Measurements from ENCODE around the gene KLHDC8A. TPM values are rescaled to one million over a fixed set of nuclear protein-coding genes. Genes with fewer than 3 reads are reported as not detected.

KLHDC8A gene
- total RNA-seq, 2 experiments from 2014 or later, result not detected

DNA sequence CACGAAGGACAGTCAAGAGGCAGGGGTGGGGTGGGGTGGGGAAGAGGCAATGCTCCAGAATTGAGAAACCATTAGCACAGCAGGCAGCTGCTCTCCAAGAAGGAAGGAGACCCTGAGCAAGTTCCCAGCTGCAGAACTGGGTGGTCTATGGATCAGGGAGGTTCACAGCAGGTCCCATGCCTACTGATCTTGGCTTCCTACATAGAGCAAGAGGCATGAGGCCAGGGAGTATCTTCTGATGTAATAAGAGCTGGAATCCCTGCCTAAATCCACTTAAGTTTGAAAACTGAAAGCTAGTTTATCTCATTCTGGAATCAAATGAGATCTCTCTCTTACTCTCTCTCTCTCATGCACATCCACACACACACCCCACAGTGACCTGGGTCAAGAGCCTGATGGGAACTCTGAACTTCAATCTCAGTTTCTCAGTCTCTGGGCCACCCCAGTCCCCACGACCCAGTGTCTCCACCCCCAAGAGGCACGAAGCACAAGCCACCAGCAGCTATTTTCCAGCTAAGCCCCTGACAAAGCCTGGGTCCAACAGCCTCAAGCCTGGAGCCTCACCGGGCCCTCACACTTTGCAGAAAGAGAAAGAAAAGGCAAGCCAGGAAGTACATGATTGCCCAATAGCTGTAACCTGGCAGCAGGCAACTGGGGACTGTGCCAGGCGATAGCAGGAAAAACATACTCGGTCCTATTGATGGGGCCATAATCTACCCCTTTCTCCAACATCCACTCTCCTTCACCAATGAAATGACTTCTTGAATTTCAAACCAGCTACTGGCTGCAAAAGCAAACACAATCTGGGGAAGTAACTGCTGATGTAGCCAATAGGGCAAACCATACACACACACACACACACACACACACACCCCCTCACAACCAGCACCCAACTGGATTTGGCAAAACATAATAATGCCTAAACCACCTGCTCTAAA, 37.4 kb downstream of the KLHDC8A start:
- Mint-ChIP-seq H3K27ac (peak overlapping the region; percentile 64), H3K36me3 (ENCODE audit: low read depth) (no peaks in the 10 kb centered on the region), H3K27me3 (no peaks in the 10 kb centered on the region), H3K9me3 (no peaks in the 10 kb centered on the region), H3K4me1 (ENCODE audit: low read depth) (peaks cover 66% of the 10 kb centered on the region), H3K4me3 (peak overlapping the region; percentile 78)
- no peak for TF ChIP-seq CTCF (IDR thresholded peaks at IDR 0.05)
- POLR2A ChIA-PET, result interaction anchor here (0.7 to 14.6 kb wide), 8 partner anchors 9 to 170 kb away, joined by 3 to 158 read pairs (median 3); no protein-coding TSS in a partner anchor
- DNase-seq, result peak; percentile 44
- intact Hi-C loops (cut with micrococcal nuclease), result loop anchor here (2.0 kb wide), 1 partner anchor 35 kb away; no protein-coding TSS in a partner anchor
- ATAC-seq, result peak; percentile 17
- CTCF ChIA-PET, result interaction anchor here (0.6 to 29.5 kb wide), 8 partner anchors 8 to 149 kb away, joined by 3 to 1285 read pairs (median 4); no protein-coding TSS in a partner anchor

GRCh38 chr1:205318231-205318991, 38.3 kb downstream of the KLHDC8A start:
- Mint-ChIP-seq H3K36me3 (ENCODE audit: low read depth) (no peaks in the 10 kb centered on the region), H3K27ac (peak overlapping the region; percentile 62), H3K4me3 (peak overlapping the region; percentile 48), H3K27me3 (no peaks in the 10 kb centered on the region), H3K4me1 (ENCODE audit: low read depth) (peaks cover 70% of the 10 kb centered on the region), H3K9me3 (no peaks in the 10 kb centered on the region)
- no peak for TF ChIP-seq CTCF (IDR thresholded peaks at IDR 0.05)
- intact Hi-C loops (cut with micrococcal nuclease), result no loop called here
- CTCF ChIA-PET, result interaction anchor here (0.8 to 29.5 kb wide), 5 partner anchors 11 to 63 kb away, joined by 3 to 1285 read pairs (median 5); no protein-coding TSS in a partner anchor
- ATAC-seq (no peak), DNase-seq (no peak)
- POLR2A ChIA-PET, result interaction anchor here (0.7 to 14.6 kb wide), 6 partner anchors 8 to 45 kb away, joined by 3 to 158 read pairs (median 3); no protein-coding TSS in a partner anchor

DNA sequence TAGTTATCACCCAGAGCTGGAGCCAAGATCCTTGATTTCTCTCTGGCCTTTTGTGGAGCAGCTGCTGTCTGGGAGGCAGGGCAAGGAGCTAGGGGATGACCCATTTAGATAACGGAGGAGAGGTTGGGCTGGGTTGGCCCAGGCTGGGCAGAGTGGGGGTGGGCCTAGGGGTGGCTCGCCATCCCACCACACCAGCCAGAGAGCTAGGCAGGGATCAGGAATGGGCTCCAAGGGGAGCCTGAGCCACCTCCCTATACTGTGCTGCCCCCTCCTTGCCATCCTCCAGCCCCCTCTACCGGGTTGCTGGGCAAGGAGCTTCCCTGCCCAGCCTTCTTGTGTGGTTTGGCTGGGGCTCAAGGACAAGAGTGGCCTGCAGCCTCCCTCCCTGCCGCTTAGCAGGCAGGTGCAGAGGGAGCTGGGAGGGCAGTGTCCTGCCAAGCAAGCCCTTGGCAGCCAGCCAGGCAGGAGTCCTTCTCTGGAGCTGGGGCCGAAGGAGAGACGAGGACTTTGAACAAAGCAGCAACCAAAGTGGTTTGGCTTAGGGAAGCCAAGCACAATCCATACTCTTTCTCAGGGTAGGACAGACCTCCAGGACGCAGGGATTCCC, 39.3 kb downstream of the KLHDC8A start:
- TF ChIP-seq CTCF (IDR thresholded peaks at IDR 0.05), result no peak
- DNase-seq, result no peak
- H3K36me3 Mint-ChIP-seq (ENCODE audit: low read depth), result no peaks in the 10 kb centered on the region
- POLR2A ChIA-PET, result interaction anchor here (1.0 to 14.6 kb wide), 3 partner anchors 12 to 33 kb away, joined by 3 to 158 read pairs (median 3); no protein-coding TSS in a partner anchor
- CTCF ChIA-PET, result interaction anchor here (0.7 to 29.5 kb wide), 6 partner anchors 8 to 89 kb away, joined by 3 to 1285 read pairs (median 4); no protein-coding TSS in a partner anchor
- intact Hi-C loops (cut with micrococcal nuclease), result loop anchor here (1.0 kb wide), 1 partner anchor 16 kb away; no protein-coding TSS in a partner anchor
- peaks cover 78% of the 10 kb centered on the region for H3K4me1 Mint-ChIP-seq (ENCODE audit: low read depth)
- no peaks in the 10 kb centered on the region for H3K9me3 Mint-ChIP-seq
- ATAC-seq, result no peak
- peak overlapping the region; percentile 73 for H3K27ac Mint-ChIP-seq
- no peak overlapping the region for H3K4me3 Mint-ChIP-seq
- no peaks in the 10 kb centered on the region for H3K27me3 Mint-ChIP-seq

- Mint-ChIP-seq H3K27ac (peak overlapping the region; percentile 73), H3K4me3 (peak overlapping the region; percentile 46), H3K9me3 (no peaks in the 10 kb centered on the region), H3K36me3 (ENCODE audit: low read depth) (peaks cover 2% of the 10 kb centered on the region), H3K27me3 (no peaks in the 10 kb centered on the region), H3K4me1 (ENCODE audit: low read depth) (peaks cover 88% of the 10 kb centered on the region)
- intact Hi-C loops (cut with micrococcal nuclease), result no loop called here
- DNase-seq, result no peak
- TF ChIP-seq CTCF (IDR thresholded peaks at IDR 0.05), result no peak
- CTCF ChIA-PET, result interaction anchor here (3.6 to 29.5 kb wide), 2 partner anchors 9 to 37 kb away, joined by 27 to 1285 read pairs; no protein-coding TSS in a partner anchor
- ATAC-seq, result no peak
- POLR2A ChIA-PET, result interaction anchor here (14.6 kb wide), 1 partner anchor 32 kb away, joined by 158 read pairs; no protein-coding TSS in a partner anchor
These were observed 40.6 kb downstream of the KLHDC8A start for GRCh38 chr1:205316161-205316566.

Data from activated CD8-positive, alpha-beta T cell treated with anti-CD3 and anti-CD28 coated beads for 36 hours (primary cell).